Stimulated activated CD4-positive, alpha-beta T cell treated with anti-CD3 and anti-CD28 coated beads, Interleukin-1b, Interleukin-23, amount 100 ng/mL, for 48 hours (primary cell): ENCODE results near the gene GABRA1.

ENCODE experiments used
- DNase-seq: peaks from one replicate; pipeline ENCODE4 v3.0.0-alpha.2; 2020

Gene GABRA1

DNA sequence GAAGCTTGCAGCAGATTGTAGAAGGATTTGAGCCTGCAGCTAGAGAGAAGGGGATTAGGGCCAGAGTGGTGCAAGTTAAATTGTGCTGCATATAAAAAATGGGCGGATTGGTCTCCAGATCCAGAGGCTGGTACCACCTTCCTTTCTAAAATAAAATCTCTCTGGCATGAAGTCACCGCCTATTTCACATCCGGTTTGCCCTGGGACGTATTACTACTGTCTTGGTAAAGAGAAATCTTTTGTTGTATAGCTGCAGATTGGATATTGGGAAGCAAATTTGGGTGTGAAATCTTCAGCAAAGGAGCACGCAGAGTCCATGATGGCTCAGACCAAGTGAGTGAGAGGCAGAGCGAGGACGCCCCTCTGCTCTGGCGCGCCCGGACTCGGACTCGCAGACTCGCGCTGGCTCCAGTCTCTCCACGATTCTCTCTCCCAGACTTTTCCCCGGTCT, at the start of gene GABRA1:
Gene GABRA1 (plus strand): TSS at position 180 of the 451 bp plus-strand sequence. CDS start 2,691 bp downstream, outside the sequence.
- DNase-seq: no peak

DNA sequence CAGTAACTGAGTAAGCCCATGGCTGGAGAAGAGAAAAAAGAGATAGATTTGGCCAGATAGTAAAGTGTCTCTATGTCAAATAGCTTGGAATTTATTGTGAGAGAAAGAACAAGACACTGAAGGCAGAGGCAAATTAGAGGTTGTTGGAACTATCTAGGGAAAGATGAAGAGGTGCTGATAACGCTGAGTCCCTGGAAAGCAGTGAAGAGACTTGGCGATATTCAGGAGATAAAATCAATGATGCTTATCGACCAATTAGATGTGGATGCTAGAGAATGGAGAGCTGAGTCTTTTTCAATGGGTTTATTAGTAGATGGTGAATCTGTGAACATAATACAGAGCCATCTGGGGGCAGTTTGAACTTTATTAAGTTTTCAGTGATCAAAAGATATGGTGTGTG, 48.6 kb upstream of the GABRA1 start:
- no peak for DNase-seq

DNA sequence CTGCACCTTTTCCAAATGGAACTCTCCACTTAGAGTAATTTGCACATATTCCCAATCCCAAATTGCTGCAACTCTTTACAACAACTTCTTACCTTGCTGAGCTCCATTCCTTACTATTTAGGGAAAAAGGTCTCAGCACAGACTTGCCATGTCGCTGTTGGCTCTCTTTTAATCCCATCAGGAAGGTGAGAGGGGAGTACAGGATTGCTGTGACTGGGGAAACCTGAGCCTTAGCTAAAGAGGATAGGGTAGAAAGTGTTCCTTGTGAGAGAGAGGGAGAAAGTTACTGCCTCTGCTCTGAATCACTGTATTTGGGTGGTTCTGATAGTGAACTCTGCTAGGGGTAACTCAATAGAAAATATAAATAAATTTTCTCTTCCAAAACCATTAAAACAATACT, 43.7 kb upstream of the GABRA1 start:
- no peak for DNase-seq

DNA sequence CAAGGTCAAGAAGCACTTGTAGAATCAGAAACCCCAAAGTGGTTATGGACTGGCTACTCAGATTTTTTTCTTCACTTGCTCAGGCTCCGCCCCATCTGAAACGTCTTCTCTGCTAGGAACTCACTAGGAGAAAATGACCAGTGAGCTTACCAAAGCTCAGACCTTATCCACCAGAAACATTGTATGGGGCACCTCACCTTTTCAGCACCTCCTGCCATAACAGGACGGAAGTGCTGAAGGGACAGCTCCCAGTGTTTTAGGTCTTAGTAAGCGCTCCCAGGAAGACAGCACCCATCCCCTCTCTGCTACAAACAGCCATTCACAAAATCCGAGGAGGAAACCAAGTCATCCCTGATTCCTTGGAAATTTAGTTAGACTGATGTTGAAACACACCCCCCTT, 1.2 kb upstream of the GABRA1 start:
- DNase-seq: no peak

DNA sequence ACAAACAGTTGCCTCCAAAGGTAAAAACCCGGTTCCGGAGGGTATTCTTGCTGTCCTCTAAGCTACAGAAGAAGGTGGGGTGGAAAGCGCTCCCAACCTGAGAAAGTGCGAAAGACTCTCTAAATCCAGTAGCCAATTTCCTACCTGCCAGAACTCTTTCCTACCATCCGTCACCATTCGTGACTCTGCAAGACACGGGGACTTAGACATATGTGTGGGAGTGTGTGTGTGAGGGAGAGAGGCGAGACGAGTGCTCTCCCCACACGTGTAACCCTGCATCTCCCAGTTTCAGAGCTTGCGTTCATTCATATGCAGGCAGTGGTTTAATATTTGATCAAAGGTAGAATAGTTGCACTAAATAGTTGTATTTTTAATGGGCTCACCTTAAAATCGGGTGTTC, 473 bp upstream of the GABRA1 start:
- DNase-seq: no peak

DNA sequence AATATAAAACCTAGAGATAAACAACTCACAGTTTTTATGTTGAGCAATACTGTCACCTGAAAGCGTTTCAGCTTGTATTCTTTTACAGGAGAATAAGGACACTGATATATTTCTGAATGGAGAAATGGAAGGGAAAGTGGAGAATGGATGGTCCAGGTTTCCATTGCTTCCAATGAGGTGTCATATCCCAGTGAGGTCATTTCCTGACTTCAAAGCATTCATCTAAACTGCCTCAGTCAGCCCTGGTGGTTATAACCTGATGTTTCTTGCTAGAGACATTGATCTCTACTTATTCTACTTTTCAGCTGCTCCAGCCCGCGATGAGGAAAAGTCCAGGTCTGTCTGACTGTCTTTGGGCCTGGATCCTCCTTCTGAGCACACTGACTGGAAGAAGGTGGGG, 2.6 kb downstream of the GABRA1 start:
- no peak for DNase-seq

DNA sequence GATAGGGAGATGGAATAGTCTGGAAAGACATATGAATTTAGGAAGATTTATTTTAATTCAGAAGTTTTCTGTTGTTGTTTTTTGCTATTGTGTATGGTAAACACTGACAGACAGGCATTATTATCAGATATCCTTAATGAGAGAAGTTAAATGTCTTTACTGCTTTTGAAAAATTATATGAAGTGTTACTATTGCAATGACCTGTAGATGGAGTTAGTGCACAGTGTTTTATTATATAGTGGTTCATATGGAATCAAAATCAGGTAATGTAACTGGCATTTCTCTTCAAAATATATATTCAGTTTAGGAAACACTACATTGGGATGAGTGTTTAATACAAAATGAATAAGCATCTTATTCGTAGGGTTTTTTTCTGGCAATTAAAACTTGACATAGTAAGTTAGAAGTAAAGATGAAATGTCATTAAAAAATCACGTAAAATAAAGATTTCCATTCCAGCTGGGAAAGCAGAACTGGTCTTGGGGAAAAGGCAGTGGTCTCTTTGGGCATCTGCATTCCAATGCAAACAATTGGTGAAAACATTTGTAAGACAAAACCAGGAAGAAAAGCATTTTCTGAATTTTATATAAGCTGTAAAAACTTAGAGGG, 3.9 kb downstream of the GABRA1 start:
- DNase-seq: no peak

DNA sequence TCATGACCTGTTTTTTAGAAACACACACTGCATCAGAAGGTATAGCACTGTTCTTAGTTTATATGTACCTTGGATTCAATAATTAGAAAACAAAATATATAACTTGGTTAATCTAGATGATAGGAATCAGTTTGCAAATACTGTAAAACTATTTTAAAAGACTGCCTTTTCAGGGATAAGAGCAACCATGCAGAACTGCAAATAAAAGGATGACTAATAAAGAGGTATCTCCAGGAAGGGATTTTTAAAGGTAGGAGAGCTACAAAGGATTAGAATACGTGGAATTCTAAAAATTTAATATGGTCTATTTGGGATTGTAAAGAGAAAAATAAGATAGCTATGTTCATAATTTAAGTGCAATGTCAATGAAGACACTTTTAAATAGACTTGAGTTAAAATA, 9.4 kb downstream of the GABRA1 start:
- DNase-seq: no peak

DNA sequence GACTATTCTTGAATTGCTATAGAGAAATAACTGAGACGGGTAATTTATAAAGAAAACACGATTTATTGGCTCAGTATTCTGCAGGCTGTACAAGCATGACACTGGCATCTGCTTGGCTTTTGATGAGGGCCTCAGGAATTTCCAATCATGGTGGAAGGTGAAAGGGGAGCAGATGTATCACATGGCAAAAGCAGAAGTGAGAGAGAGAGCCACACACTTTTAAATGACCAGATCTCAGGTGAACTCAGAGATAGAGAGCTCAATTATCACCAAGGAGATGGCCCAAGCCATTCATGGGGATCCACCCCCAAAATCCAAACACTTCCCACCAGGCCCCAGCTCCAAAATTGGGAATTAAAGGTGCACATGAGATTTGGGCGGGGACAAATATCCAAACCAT, 15.3 kb downstream of the GABRA1 start:
- DNase-seq: no peak

DNA sequence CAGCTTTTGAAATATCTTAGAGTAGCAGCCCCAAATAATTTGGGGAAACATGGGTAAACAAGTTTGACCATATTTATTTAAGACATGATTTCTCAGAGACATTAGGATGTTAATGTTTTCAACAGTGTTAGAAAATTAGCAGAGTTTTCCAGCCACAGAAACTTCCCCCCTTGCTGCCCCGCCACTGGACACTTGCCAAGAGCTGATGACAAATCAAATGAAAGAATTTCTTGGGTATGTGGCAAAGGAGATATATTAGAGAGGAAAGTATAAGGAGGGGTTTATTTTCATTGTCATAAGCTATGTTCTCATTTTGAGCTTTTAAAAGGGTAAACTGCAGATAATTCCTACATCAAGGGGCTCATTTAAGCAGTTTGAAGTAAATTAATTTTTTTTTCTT, 15.9 kb downstream of the GABRA1 start:
- DNase-seq: no peak

DNA sequence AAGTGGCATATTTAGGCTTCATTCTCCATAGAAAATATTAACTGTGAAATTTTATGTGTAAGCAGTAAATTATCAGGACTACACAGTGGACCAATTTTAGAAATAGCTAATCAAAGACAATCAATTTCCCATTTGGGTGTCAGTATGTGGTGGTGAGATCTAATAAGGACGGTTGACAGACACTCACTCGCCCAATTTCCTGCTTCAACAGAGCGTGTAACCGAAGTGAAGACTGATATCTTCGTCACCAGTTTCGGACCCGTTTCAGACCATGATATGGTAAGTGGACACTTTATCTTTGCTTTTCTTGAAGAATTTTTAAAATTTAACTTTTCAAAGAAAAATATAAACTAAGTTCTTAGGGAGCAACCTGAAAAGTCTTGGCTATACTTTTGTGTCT, 17.6 kb downstream of the GABRA1 start:
- DNase-seq: no peak

DNA sequence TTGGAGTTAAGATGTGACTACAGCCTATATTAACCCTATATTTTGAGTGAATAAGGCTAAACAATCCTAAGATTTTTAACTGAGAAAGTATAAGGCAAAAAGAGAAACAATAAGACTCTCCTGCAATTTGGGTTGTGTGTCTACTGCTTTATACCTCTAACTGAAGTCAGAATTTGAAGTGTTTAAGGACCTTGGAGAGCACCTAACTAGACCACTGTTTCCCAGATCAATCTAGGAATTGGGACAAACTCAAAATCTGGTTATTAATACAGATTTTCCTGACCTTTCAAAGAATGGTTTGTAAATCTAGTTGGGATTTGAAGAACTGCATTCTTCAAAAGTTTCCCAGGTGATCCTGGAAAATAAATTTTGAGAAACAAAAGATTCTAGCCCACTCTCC, 42.1 kb downstream of the GABRA1 start:
- no peak for DNase-seq

DNA sequence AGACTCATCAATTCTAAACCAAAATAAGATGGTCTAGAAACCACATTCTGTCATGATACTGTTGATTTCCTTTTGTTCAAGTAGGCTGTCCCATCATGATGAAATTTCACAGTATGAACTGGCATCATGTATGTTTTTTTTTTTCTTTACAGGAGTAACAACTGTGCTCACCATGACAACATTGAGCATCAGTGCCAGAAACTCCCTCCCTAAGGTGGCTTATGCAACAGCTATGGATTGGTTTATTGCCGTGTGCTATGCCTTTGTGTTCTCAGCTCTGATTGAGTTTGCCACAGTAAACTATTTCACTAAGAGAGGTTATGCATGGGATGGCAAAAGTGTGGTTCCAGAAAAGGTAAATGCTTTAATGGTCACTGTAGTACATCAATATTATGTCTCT, 47.6 kb downstream of the GABRA1 start:
- DNase-seq: no peak

DNA sequence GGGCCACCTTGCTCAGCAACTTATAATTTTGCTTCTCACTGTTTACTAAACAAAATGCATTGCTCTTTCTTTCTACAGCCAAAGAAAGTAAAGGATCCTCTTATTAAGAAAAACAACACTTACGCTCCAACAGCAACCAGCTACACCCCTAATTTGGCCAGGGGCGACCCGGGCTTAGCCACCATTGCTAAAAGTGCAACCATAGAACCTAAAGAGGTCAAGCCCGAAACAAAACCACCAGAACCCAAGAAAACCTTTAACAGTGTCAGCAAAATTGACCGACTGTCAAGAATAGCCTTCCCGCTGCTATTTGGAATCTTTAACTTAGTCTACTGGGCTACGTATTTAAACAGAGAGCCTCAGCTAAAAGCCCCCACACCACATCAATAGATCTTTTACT, 49.1 kb downstream of the GABRA1 start:
- no peak for DNase-seq

DNA sequence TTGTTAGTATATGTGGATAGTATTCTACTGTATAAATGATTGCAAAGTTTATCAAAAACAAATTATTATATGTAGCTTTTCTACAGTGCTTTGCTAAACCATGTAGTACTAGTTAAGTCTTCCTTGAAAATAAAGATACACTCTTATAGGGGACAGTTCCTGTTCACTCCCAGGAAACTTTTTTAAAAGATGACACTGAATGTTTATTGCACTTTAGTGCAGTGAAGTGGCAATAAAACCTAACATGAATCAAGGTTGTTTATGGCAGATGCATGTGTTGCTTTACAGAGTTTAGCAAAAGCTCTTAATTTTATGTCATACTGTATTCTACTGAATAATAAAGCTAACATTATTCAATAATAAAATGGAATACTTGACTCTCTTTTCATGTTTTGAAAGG, 51.7 kb downstream of the GABRA1 start:
- DNase-seq: no peak

DNA sequence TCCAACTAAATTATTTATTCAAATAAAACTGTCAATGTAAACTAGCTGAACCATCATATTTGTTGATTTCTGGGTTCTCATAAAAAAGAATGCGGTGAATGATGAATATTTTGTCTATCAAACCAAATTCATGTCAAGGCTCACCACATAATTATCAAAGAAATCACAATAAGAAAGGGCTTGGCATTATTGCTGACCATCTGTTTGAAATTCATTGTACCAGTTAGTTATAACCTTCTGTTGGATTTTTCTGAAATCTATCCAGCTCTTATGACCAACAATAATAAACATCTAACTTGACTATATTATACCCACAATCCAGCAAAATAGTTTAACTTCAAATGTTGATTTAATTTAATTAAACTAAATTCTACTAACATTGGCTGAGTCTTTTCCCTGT, 53.1 kb downstream of the GABRA1 start:
- DNase-seq: no peak

DNA sequence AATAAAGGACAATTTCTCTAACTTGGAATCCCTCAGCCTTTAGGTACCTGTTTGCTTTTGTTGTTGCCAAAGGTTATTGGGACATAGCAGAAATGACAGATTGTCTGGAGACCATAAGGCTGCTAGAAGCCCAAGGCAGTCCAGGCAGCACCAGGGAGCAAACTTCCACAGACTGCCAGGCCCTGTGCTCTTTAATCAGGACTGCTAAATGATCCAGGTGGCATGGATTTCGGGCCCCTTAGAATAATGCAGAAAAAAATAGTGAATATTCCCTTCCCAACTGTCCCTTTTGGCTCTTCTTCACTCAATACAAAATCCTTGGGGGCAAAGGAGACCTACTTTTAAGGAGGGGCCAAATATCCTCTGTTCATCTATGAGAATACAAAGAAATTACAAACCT, 73.9 kb downstream of the GABRA1 start:
- DNase-seq: no peak

DNA sequence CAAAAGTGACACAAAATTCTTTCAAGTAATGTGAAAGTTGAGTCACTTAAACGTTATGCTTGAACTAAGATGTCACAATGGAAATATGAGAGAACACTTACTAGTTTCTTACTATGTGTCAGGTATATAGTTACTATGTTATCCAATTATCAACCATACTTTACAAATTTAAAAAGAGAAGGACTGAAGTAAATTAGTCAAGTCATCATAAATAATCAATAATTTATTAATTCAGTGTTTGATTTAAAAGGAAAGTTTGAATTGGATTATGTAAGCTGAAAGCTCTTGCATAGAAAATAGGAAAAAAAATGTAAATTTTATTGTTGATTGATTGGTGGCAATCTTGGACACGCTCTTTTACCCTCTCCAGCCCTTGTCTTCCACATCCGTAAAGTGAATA, 76.3 kb downstream of the GABRA1 start:
- DNase-seq: no peak

DNA sequence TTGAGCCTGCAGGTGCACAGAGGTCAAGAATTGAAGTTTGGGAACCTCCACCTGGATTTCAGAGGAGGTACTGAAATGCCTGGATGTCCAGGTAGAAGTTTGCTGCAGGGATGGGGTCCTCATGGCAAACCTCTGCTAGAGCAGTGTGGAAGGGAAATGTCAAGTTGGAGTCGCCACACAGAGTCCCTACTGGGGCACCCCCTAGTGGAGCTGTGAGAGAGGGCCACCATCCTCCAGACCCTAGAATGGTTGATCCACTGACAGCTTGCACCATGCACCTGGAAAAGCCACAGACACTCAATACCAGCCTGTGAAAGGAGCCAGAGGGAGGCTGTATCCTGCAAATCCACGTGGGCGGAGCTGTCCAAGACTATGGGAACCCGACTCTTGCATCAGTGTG, 78.0 kb downstream of the GABRA1 start:
- DNase-seq: no peak

DNA sequence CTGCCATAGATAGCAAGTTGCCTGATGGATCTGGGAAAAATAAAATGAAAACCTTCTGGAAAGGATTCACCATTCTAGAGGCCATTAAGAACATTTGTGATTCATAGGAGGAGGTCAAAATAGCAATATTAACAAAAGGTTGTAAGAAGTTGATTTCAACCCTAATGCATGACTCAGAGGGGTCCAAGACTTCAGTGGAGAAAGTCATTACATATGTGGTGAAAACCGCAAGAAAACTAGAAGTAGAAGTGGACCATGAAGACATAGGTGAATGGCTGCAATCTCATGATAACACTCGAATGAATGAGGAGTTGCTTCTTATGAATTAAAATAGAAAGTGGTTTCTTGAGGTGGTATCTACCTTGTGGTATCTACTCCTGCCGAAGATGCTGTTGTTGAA, 86.6 kb downstream of the GABRA1 start:
- no peak for DNase-seq

DNA sequence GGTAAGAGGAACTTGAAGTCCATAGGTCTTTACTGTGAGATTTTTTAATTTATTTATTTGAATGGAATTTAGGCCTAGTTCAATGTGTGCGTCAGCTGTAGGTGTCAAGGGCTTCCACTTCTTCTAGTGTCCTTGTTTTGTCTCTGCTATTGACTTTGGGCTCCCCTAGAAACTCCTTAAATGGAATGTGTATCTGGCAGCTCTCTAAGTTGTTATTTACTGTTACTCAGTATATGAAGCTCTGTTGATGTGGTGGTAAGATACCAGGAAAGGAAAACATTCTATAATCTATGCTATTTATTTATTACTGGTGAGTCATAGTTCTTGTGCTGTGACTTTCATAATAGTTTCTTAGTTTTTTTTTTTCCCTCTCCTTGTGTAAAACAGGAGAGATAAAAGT, 97.1 kb downstream of the GABRA1 start:
- DNase-seq: no peak

DNA sequence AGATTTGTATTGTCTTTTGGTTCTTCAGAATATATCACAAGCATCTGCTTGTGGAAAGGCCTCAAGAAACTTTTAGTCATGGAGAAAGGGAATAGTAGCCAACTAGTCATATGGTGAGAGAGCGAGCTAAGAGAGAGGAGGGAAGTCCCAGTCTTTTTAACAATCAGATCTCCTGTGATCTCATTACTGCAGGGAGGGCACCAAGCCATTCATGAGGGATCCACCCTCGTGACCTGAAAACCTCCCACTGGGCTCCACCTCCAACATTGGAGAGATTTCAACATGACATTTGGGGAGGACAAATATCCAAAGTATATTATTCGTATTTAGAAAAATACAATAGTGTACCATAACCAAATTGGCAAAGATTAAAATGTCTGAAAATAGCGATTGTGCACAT, 99.0 kb downstream of the GABRA1 start:
- no peak for DNase-seq
